Fibroblast of villous mesenchyme (primary cell): ENCODE data around the gene HSPA1B. TPM values are rescaled to one million over a fixed set of nuclear protein-coding genes. Genes with fewer than 3 reads are reported as not detected.
A peak's percentile ranks its signal among the peaks of the same experiment; 100 is the strongest.
"Not testable (repeated sequence)": the region's sequence is repeated elsewhere in the genome, so short reads cannot be mapped to it uniquely, and the experiment has no call there.

Experiments
- DNase-seq: peaks from one replicate; pipeline ENCODE4 v3.0.0-alpha.2; 2010; ENCODE audit warnings: low read depth
- H3K4me3 ChIP-seq: 2 replicates; pipeline ENCODE4 v1.5.1; 2011; ENCODE audit warnings: low read depth, mild to moderate bottlenecking, low read length
- CTCF ChIP-seq: IDR thresholded peaks from 2 replicates; pipeline ENCODE4 v1.5.1; 2012; ENCODE audit warnings: low read depth, mild to moderate bottlenecking, low read length; ENCODE audit not compliant: insufficient read depth
- total RNA-seq: library from RNA; depleted of rRNA; stranded (reverse); fragments of >200 nt; gene quantifications from 2 replicates; pipeline ENCODE4 v1.2.3, GENCODE V29; 2012

Gene HSPA1B
- total RNA-seq, 1 donor = 148 TPM

DNA sequence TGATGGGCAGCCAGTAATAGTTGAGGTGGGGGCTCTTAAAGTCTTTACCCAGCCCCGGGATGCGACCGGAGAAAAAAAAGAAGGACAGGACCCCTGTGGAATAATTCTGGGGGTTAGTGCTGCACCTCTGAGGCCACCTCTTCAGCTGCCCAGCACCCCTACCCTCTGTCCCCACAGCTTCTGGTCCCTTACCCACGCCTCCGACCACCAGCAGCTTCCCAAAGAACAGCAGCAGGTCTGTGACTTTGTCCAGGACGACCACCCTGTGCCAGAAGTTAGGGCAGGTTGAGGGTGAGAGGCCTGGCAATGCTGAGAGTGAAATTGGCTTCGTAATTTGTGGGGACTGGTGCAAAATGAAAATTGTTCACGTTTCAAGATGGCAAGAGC is 37.3 kb downstream of the HSPA1B start:
- DNase-seq = no peak
- no peak for TF ChIP-seq CTCF
- no peak overlapping the region for H3K4me3 ChIP-seq

- TF ChIP-seq CTCF = no peak
- H3K4me3 ChIP-seq = no peak overlapping the region
- no peak for DNase-seq
These were observed 37.9 kb downstream of the HSPA1B start for GRCh38 chr6:31865205-31866118.

GRCh38 chr6:31868658-31868971 is 41.1 kb downstream of the HSPA1B start:
- DNase-seq, H3K4me3 ChIP-seq: not testable (repeated sequence)

GRCh38 chr6:31869343-31869742 is 41.8 kb downstream of the HSPA1B start:
- no peak for TF ChIP-seq CTCF
- no peak overlapping the region for H3K4me3 ChIP-seq
- DNase-seq = no peak

GRCh38 chr6:31870385-31870921 is 42.9 kb downstream of the HSPA1B start:
- DNase-seq = no peak
- peak; percentile 2 for TF ChIP-seq CTCF
- H3K4me3 ChIP-seq = no peak overlapping the region

DNA sequence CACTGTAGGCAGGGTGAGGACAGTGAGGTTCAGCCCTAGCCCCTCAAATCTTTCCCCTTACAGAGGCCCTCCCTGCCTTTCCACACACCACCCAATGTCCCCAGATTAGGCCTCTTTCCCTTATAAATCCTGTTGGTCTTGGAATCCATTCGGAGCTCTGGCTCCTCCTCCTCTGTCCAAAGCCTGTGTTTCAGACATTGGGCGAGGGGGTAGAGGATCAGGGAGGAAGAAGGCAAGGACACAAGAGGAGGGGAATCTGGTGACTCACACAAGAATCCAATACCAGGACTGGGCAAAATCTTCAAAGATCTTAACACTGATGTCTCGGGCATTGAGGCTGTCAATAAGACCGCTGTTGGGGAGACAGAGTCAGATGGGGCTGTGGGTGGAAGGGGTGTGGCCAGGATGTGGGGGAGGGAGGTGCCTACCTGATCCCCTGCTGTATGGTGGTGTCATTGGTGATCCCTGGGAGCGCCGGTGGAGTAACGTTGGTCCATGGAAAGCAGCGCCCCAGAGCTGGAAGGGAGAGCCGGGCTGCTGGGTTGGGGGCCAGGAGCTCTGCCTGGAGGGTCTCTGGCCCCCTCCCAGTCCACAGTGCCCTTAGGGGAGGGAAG is 43.6 kb downstream of the HSPA1B start:
- H3K4me3 ChIP-seq = no peak overlapping the region
- no peak for TF ChIP-seq CTCF
- peak; percentile 21 for DNase-seq

- DNase-seq = no peak
- H3K4me3 ChIP-seq = no peak overlapping the region
- TF ChIP-seq CTCF = no peak
These were observed 46.6 kb downstream of the HSPA1B start for GRCh38 chr6:31874084-31874670.
